A549 (cell line): Measurements from ENCODE around the gene ARSK.

ENCODE experiments used
- CEBPB ChIP-seq, 2 experiments: fragments of >200 bp in 1 of 2; sonication (Bioruptor Twin) in 1 of 2; formaldehyde crosslinking in 1 of 2; IDR thresholded peaks; 2 replicates each; pipeline ENCODE4 v1.6.1; 2012 to 2016
- CTCF ChIP-seq: fragments of >200 bp; sonication (Bioruptor Twin); formaldehyde crosslinking; IDR thresholded peaks from 3 replicates; pipeline ENCODE4 v1.5.1; 2016

GRCh38 chr5:95565280-95565920, 10.5 kb downstream of the ARSK start:
- TF ChIP-seq CTCF = no peak
- no peak for TF ChIP-seq CEBPB (IDR thresholded peaks at IDR 0.05)
